ENCODE results near the gene C1QTNF5.
"Not testable (repeated sequence)": the region's sequence is repeated elsewhere in the genome, so short reads cannot be mapped to it uniquely, and the experiment has no call there.

Gene C1QTNF5, protein sequence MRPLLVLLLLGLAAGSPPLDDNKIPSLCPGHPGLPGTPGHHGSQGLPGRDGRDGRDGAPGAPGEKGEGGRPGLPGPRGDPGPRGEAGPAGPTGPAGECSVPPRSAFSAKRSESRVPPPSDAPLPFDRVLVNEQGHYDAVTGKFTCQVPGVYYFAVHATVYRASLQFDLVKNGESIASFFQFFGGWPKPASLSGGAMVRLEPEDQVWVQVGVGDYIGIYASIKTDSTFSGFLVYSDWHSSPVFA

GRCh38 chr11:119340335-119341221, at the start of gene C1QTNF5:
Gene C1QTNF5, minus strand, starts transcription at chr11:119340883. Its CDS starts 486 bp downstream, at chr11:119340397.
- DNase-seq (ENCODE audit: low read depth): no peak

- no peak for DNase-seq (ENCODE audit: low read depth)
Observed at GRCh38 chr11:119389611-119390254, 49.0 kb upstream of the C1QTNF5 start.

GRCh38 chr11:119388103-119388502, 47.4 kb upstream of the C1QTNF5 start:
- DNase-seq (ENCODE audit: low read depth): no peak

GRCh38 chr11:119384332-119384731, 43.6 kb upstream of the C1QTNF5 start:
- DNase-seq (ENCODE audit: low read depth): no peak

DNA sequence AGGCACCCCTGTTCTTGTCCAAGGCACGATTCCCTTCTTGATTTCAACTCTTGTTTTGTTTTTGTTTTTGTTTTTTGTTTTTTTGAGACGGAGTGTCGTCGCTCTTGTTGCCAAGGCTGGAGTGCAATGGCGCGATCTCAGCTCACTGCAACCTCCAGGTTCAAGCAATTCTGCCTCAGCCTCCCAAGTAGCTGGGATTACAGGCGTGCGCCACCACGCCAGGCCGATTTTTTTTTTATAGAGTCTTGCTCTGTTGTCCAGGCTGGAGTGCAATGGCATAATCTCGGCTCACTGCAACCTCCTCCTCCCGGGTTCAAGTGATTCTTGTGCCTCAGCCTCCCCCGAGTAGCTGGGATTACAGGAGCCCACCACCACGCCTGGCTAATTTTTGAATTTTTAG, 41.8 kb upstream of the C1QTNF5 start:
- DNase-seq (ENCODE audit: low read depth): not testable (repeated sequence)

GRCh38 chr11:119382101-119382500, 41.4 kb upstream of the C1QTNF5 start:
- DNase-seq (ENCODE audit: low read depth): no peak

DNA sequence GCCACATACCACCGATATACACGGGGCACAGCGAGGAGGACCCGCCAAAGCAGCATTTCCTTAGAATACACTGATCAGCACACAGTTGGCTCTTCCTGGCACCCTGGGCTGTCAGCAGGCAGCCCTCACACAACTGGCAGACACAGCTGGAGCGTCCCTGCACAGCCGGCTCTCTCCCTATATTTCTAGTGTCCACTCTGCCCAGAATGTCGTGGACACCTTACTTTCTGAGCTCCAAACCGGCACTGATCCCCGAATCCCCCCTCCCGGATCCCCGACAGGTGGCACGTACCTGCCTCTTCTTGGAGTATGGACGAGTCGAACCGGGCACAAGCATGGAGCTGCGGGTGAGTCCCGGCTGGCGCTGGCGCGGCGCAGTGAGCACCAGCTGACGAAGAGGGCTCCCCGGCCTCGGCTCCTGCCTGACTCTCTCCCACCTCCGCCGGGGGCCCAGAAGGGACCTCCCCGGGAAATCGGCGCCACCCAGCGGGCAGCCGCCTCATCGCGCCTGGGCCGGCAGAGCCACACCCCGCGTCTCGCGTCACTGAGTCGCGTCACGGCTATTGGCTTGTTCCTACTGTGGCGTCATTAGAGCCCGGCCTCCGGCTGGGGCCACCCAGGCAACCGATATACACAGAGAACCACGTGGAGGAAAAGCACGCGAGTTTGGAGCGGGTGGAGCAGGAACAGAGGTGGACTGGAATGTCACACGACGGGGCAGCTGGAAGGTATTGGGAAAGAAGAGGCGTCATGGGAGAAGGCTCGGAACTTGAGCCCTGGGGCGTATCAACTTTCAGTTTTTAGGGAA, 40.7 kb upstream of the C1QTNF5 start, which contains the start of gene USP2:
USP2 (minus strand) TSS at position 510 of the 808 bp plus-strand sequence. CDS start 8,210 bp downstream, outside the sequence.
- DNase-seq (ENCODE audit: low read depth): peak; percentile 92

DNA sequence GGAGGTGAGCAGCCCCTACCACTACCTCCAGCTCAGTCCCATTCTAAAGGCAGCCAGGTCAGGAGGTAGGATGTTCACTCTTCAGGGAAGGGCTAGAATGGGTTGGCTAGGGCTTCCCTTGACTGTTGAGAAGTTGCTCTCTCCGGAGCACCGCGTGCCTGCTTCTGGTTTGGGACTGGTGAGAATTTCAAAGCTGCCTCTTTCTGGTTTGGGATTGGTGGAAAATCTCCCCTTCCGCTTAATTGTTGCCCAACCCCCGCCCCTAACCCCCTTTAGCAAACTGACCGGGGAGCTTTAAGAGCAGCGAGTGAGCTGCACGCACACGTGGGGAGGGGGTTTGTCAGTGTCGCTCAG, 40.1 kb upstream of the C1QTNF5 start:
- DNase-seq (ENCODE audit: low read depth): no peak

DNA sequence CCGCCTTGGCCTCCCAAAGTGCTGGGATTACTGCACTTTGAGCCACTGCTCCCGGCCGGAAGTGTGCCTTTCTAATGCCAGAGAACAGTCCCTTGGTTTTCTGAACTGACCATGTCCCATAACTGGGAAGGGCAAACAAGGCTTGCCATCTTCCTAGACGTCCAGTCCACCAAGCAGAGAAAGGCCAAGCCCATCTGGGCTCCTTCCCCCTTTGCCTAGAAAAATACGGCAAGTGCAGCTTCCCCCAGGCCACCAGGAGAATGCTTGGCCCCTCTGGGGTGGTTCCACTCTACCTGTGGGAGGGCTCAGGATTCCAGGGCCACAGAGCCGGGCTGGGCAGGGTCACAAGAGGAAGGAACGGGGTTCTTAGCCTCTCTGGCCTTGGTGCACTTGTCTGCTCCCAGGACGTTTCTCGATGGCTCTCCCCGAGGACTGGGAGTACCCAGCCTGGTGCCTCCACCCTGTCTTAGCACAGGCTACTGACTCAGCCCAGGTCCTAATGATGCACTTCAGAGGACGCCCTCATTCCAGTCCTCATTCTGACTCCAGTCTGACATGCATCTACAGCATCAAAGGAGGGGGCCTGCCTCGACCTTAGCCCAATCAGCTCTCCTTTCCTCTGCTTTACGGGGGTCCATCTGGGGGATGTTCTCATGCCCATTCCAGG, 39.6 kb upstream of the C1QTNF5 start:
- DNase-seq (ENCODE audit: low read depth): no peak

- DNase-seq (ENCODE audit: low read depth): no peak
Observed at GRCh38 chr11:119378851-119379465, 38.3 kb upstream of the C1QTNF5 start.

GRCh38 chr11:119377961-119378667, 37.4 kb upstream of the C1QTNF5 start:
- no peak for DNase-seq (ENCODE audit: low read depth)

GRCh38 chr11:119377112-119377901, 36.6 kb upstream of the C1QTNF5 start:
- no peak for DNase-seq (ENCODE audit: low read depth)

DNA sequence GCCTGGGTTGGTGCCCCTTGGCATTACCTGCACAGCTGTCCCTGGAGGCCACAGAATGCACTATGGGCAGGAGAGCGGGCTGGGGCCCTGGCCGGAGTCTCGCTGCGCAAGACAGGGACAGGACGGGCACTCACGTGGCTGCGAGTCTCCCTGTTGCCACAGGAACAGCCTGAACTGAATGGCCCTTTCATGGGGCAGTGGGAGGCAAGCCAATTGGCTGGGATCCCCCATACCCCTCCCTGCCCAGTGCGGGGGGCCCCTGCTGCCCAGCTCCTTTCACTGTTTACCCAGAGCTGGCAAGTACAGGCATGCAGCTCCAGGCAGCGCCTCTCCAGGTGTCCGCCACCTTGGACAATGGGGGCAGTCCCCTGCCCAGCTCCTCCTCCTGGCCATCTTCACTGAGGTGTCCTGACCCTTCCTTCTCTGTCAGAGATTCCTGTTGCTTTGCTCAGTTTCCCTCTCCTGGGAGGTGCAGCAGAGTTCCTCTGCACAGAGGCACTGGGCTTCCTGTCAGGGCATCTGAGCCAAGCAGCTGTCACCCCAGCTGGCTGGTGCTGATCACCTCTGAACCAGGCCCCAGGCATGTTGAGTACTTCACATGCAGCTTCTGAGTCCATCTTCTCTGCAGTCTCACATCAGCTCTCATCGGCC, 35.6 kb upstream of the C1QTNF5 start:
- DNase-seq (ENCODE audit: low read depth): no peak

- no peak for DNase-seq (ENCODE audit: low read depth)
Observed at GRCh38 chr11:119375337-119376196, 34.9 kb upstream of the C1QTNF5 start.

DNA sequence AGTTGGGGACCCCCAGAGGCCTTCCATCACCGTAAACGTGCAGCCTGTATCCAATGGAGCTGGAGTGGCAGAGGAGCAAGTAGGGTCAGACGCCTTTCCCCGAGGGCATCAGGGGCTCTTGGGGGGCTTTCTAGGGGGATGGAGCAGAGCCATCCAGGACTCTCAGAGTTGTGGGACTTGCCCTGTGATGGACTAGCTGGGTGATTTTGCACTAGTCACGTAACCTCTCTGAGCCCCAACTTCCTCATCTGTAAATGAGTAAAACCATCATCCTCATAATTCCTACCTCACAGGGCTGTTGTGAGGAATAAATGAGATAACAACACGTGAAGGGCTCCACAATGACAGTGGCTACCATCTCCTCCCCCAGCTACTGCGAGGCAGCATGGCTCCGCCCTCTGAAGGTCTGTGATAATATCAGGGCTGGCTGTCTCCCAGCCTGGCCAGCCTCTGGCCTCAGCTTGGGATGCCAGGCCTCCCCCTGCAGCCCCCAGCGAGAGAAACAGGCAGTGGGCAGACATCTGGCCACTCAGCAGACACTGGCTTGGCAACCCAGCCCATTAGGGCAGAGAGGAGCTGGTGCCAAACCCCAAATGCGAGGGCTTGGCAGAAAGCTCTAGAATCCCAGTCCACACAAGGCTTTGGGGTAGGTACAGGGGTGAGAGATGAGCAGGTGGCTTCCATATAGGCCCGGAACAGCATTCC, 34.1 kb upstream of the C1QTNF5 start:
- no peak for DNase-seq (ENCODE audit: low read depth)

DNA sequence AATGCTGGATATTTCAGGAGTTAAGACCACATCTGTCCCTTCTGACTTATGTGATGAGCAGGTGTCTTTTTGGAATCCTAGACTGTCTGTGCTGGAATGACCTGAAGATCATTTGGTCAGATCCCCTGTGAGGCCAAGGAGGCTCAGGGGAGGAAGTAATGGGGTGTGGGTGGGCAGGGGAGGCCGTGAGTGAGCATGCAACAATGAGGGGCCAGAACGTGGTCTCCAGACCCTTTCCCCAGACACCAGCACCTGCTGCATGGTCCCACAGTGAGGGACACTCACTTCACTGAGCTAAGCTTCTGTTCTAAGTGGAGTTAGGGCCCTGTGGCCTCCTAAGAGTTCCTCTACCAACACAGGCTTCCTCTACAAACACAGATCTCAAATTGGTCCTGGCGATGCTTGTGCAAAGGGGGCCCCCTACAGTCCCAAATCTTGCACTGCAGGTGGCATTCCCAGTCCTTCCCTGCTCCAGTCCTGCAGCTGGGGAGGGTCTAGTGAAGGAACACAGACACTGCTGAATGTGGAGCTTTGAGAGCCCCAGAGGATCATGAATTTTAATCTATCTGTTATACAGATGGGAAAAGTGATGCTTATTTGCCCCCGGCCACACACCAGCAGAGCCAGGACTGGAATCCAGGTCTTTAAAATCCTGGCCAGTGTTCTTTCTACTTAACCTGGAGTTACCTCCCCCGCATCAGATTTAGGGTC, 33.4 kb upstream of the C1QTNF5 start:
- DNase-seq (ENCODE audit: low read depth): no peak

Data from stimulated activated CD8-positive, alpha-beta memory T cell treated with anti-CD3 and anti-CD28 coated beads, Interleukin-15, amount 100 ng/mL, for 1 hour (primary cell).